Activated CD4-positive, CD25-positive, alpha-beta regulatory T cell treated with anti-CD3 and anti-CD28 coated beads, Interleukin-2, amount 50 U/mL, for 24 hours (primary cell): ENCODE measurements around the gene TMEM61.
A peak's percentile ranks its signal among the peaks of the same experiment; 100 is the strongest.
"Not testable (repeated sequence)": the region's sequence is repeated elsewhere in the genome, so short reads cannot be mapped to it uniquely, and the experiment has no call there.

Source experiments
- ATAC-seq, 2 donors: fragments of 150-1000 bp; cut with Tn5 transposase; one replicate each; pipeline ENCODE4 v1.10.0; 2021; ENCODE audit warnings: mild to moderate bottlenecking in 1 of 2, moderate library complexity in 1 of 2

The TMEM61 gene

DNA sequence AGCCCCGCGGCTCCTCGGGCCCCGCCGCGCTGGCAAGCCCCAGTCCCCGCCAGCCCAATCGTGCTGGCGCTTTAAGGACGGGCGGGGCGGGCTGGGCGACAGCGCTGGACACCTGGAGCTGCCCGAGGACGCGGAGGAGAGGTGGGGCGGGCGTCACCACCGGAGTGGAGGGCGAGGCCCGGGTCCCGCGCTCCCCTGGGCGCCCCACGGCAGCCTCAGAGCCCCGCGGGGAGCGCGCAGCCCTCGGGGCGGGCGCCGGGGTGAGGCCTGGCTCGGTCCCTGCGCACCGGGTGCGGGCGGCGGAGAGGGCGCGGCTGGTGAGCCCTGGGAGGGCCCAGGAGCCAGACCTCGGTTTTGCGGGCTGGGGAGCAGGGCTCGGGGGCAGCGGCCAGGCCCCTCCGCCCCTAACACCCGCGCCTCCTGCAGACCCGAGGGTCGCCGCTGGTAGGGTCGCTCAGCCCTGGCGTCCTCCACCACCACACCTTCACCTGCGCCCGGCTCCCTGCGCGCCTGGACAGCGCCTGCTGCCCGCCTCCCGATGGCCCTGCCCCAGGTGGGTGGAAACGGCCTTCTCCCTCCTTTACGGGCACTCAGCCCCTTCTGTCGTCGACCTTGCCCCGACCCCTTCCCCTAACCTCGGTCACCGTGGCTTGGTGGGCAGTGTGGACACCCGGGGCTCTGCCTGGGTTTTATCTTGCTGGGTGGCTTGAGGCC is at the start of gene TMEM61:
TMEM61 (plus strand) TSS at position 101 of the 714 bp plus-strand sequence; CDS start at position 539, 438 bp downstream.
- no peak for ATAC-seq

DNA sequence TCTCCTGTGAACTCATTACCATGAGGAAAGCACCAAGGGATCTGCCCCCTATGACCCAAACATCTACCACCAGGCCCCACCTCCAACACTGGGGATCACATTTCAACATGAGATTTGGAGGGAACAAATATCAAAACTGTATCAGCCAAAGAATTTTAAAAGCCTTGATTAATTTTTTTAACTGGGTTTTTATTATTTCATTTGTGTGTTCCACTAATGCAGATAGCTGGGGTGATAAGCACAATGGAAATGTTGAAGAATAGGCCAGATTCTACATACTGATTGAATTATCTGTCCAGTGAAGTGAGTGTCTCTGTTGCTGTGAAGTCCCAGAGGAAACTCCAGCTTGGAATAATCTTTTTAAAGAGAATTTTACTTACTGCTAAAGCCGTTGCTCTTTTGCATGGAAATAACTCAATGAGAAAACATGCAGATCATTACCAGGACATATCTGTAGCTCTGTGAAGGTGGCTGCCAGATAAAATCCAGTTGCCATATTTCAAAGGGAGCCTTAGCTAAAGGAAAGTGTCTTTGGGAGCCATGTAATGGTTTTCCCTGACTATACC is 49.1 kb upstream of the TMEM61 start:
- ATAC-seq, result no peak

DNA sequence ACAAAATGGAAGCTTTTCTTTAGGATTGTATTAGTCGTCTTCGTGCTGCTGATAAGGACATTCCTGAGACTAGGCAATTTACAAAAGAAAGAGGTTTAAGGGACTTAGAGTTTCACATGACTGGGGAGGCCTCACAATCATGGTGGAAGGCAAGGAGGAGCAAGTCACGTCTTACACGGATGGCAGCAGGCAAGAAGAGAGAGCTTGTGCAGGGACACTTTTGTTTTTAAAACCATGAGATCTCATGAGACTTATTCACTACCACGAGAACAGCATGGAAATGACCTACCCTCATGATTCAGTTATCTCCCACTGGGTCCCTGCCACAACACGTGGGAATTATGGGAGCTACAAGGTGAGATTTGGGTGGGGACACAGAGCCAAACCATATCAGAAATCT is 46.3 kb upstream of the TMEM61 start:
- not testable (repeated sequence) for ATAC-seq

DNA sequence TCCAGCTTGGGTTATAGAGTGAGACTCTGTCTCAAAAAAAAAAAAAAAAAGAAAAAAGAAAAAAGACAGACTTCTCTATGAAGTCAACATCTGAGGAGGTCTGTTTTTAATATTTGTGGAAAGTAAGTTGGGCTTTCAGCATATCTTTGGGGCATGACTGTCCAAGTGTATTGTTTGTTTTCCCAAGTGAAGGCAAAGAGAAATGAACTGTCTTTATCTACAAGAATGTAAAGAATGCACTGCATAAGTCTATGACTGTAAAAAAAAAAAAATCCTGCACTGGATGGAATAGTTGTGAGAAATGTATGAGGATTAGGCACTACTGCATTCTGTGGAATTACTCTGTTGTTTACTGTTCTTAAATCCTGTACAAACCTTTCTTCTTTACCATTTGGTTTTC is 45.6 kb upstream of the TMEM61 start:
- no peak for ATAC-seq

DNA sequence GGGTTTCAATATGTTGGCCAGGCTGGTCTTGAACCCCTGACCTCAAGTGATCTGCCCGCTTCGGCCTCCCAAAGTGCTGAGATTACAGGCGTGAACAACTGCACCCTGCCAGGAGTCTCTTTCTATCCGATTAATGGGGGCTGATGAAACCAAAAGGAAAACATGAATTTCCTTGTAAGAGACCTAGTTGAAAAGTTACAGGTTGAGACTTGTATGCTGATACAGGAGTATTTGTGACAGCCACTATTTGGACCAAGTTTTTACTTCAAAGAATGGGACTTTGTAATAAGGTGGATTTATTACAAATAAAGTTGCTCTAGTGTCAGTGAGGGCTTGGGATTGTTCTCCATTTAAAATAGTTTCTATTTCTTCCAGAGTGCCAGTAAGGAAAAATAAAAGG is 43.6 kb upstream of the TMEM61 start:
- no peak for ATAC-seq

DNA sequence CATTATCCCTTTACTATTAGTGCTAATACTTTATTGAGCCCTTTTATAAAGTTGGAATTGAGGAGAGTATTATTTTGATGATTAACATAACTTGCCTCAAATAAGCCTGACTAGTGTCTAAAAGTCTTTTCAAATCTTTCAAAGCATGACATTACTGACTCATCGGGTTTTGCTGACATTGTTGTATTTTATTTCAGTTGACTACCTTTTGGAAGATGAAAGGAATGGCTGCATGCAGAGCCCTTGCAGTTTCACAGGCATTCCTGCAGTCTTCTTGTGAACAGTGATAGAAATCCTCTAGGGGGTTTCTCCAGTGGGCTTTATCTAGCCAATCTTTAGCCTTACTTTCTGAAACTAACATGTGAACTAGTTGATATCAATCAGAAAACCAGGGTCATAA is 43.0 kb upstream of the TMEM61 start:
- ATAC-seq, result no peak

DNA sequence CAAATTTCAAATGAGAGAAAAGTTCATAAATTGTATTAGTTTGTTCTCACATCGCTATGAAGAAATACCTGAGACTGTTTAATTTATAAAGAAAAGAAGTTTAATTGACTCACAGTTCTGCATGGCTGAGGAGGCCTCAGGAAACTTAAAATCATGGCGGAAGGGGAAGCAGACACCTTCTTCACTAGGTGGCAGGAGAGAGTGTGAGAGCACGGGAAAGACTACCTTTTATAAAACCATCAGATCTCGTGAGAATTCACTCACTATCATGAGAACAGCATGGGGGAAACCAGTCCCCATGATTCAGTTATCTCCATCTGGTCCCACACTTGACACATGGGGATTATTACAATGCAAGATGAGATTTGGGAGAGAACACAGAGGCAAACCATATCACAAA is 41.5 kb upstream of the TMEM61 start:
- ATAC-seq, result not testable (repeated sequence)

DNA sequence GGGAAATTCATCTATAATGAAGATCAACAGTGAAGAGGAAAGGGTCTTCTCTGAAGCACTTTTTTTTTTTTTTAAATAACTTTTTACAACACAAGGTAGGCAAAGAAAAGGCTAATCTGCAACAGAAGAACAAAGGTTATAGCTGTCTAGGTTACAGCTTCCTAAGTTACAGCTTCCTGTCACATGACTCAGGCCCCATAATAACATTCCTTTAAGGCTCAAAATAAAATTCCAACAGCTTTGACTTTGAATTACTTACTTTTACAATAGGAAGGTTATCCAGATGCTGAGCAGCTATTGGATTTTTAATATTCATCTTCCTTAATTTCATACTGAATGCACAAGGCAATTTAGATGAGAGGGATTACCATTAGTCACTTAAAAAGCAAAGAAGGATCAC is 40.4 kb upstream of the TMEM61 start:
- no peak for ATAC-seq

DNA sequence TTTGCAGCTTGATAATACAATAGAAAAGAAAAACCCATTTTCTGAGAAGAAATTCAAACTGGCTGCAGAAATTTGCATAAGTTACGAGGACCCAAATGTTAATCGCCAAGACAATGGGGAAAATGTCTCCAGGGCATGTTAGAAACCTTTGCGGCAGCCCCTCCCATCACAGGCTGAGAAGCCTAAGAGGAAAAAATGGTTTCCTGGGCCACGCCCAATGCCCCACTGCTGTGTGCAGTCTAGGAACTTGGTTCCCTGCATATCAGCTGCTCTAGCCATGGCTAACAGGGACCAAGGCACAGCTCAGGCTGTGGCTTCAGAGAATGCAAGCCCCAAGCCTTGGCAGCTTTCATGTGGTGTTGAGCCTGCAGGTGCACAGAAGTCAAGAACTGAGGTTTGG is 37.5 kb upstream of the TMEM61 start:
- ATAC-seq, result no peak

DNA sequence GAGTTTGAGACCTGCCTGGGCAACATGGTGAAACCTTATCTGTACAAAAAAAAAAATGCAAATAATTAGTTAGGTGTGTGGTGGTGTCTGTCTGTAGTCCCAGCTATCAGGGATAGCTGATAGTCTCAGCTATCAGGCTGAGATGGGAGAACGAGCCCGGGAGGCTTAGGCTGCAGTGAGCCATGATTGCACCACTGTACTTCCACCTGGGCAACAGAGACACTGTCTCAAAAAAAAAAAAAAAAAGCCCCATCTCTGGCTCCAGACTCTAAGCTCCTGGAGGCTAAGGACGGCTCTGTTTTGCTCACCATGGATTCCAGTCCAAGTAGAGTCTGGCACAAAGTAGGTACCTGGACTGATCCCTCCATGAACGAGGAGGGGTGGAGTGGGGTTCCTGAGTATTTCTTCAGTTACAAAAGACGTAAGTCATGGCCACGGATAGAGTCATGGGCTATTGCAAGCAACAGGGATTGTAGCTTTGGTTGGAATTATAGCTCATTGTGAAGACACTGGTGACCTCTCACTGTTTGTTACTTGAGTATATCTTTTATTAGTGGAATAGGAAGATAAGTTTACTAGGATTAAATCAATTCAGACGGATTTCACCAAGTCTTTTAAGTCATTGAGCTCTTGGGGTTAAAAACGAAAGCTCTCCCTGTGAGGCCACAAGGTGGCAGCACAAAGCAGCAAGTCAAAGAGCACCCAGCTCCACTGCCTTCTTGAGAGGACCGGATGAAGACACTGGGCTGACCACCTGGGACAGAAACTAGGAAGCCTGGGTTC is 35.6 kb upstream of the TMEM61 start:
- ATAC-seq, result peak; percentile 53 to 63

DNA sequence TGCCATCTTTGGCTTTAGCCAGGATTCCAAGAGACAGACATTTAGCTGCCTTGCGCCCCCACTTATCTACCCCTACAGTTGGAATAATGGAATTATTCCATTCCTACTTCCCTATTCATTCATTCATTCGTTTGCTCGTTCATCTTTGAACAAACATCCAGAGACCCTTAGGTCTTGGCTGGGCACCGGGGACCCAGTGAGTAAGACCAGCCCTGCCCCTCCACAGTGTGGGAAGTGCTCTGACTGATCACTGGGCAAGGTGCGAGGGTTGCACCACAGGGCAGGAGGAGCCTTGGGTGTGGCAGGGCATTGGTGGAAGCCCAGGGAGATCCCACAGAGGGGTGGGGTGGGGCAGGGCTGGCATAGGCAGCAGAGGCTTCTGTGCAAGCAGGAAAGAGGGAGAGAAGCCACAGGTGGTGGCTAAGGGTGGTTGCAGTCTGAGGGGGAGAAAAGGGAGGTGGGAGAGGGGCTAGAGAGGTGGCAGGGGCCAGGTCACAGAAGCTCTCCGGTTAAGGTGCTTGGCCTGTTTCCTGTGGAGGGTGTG is 35.0 kb upstream of the TMEM61 start:
- ATAC-seq, result no peak

DNA sequence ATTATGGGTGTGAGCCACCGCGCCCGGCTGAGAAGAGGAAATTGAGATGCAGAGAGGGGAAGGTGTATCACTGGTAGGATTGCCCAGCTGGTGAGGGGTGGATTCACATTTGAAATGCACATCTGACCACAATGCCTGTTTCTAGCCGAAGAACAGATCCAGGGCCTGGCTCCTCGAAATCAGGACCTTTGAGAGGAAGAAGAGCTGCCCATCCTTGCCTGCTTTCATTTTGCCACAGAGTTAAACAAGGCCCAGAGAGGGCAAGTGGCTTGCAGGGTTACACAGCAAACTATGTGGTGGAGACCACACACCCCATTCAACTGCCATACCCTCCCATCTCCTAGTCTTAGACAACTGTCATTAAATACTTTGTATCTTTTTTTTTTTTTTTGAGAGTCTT is 32.9 kb upstream of the TMEM61 start:
- ATAC-seq, result no peak

DNA sequence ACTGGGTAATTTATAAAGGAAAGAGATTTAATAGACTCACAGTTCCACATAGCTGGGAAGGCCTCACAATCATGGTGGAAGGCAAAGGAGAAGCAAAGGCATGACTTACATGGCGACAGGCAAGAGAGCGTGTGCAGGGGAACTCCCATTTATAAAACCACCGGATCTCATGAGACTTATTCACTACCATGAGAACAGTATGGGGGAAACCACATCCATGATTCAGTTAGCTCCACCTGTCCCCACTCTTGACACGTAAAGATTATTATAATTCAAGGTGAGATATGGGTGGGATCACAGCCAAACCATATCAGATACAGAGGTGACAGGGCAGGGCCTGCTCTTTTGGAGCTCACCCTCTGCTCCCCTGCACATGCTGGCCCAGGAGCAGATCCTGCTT is 31.4 kb upstream of the TMEM61 start:
- ATAC-seq, result peak; percentile 27 to 28

DNA sequence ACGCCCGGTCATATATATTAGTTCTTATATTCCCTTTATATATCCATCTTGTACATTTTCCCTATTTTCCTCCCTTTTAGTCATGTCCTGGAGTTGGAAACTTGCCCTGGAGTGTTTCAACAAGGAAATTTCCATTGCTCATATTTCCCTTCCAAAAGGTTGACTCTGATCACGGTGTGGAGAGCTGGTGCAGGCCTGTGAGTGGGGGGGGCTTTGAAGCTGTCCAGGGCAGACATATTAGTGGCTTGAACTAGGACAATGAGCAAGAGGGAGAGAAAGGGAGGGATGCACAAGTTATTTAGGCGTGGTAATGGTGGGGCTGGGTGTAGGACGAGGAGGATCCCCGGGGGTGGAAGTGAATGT is 30.4 kb upstream of the TMEM61 start:
- ATAC-seq, result no peak

DNA sequence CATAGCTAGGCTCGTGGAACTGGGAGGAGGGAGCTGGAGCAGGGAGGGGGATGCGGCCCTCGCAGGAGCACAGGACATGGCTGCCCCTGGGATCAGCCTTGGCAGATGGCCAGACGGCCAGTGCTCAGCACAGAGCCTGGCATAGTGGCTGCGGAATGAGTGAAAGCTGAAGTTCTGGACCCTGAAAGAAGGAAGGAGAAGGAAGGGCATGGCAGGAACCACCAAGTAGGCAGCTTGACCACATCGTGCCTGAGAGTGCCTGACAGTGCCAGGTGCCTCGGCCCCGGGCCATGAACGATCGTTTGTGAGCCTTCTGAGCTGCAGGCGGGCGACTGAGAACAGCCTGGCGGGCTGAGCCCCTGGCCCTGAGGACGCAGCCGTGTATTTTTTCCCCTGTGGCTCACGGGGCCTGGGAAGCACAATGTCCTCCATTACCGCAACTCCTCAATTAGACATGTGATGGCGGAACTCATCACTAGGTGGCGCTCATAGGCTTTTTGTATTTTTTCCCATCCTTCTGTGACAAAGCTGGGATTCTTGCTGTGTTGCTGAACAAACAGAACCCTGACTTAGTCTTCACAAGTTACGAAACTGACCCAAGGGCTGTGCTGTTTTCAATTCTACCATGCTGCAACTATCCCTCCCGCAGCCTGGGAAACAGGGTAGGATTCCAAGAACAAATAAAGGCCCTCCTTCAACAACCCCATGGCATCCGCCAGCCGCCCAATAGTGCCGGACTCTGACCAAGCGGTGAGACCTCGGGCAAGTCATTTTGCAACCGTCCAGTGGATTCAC is 29.9 kb upstream of the TMEM61 start:
- ATAC-seq, result no peak

DNA sequence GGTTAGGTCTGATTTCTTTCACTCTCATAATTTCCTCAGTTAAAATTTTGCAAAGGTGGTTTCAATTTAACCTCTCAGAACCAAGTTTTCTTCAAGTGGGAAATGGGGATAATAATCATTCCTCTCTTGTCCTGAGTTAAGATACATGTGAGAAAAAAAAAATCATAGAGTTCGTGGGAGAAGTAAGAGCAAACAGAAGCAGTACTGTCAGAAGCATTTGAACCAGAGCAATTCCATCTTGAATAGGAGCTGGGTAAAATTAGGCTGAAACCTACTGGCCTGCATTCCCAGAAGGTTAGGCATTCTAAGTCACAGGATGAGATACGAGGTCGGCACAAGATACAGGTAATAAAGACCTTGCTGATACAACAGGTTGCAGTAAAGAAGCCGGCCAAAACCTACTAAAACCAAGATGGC is 28.6 kb upstream of the TMEM61 start:
- no peak for ATAC-seq

DNA sequence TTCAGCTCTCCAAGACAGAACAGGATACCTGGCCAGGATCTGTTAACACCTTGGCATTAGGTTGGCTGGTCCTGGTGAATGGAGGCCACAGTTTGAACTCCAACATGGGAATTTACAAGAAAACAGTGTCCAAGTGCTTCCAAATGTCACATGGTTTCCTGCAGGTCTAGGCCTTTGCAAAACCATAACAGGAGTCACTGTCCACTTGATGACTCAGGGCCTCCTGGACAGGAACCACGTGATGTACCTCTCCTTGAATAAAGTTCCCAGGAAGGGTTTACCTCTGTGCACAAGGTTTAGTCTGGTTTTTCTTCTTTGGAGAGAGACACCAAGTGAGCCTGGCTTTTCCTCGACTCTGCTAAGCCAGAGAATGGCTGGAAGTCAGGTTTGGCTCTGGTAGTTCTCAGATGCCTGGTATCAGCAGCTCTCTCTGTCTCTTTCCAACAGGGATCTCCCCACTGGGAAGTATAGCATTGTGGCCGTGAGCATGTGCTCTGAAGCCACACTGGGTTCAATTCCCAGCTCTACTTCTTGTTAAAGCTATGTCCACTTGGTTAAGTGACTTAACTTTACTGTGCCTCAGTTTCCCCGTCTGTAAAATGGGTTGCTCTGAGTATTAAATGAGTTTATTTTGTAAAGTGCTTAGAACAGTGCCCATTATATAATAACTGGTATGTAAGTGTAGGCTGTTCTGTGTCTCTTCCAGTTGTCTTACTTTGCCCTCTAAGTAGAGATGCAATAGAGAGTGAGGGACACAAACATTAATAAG is 27.3 kb upstream of the TMEM61 start:
- ATAC-seq, result no peak

DNA sequence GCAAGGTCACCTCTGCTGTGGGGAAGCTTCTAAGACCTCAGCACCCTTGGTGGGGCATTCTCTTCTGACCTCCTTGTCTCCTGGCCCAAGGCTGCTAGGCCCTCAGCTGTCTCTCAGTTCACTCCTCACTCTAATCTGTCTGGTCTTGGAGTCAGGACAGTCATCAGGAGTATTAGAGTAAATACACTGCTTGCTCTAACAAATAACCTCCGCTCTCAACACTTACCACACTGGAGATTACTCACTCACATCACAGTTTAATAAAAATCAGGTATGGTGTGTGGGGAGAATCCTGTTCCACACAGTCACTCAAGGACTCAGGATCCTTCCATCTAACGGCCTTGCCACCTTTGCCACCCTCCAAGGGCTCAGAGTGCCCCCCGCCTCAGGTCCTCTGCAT is 26.6 kb upstream of the TMEM61 start:
- no peak for ATAC-seq

DNA sequence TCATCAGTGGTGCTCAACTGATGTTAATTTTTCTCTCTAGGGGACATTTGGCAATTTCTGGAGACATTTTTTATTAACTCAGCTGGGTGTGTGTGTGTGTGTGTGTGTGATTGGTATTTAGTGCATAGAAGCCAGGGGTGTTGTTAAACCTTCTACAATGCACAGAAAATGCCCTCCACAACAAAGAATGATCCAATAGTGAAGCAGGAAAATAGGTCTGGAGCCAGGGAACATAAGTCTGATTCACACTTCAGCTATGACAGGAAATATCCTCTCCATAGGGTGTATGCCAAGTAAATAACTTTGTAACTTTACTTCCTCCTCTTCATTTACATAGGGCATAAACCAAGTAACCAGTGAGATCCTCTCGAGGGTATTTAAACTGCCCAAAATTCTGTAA is 25.1 kb upstream of the TMEM61 start:
- no peak for ATAC-seq

DNA sequence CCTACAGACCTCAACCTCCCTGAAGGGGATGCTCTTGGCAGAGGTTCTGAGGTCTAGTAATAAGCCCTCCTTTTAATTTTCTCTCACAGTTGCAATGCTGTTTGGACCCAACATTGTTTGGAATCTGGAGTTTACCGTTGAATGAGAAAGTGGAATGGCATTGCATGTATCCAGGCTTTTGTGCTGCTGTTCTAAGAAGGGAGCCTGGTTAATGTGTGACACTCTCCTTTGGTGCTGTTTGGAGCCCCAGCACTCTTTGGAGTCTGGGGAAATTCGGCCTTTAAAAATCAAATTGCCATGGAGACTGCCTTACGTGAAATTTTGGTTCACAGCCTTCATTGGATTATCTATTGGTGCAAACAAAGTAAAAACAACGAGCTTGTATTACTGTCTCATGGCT is 23.7 kb upstream of the TMEM61 start:
- ATAC-seq, result no peak

DNA sequence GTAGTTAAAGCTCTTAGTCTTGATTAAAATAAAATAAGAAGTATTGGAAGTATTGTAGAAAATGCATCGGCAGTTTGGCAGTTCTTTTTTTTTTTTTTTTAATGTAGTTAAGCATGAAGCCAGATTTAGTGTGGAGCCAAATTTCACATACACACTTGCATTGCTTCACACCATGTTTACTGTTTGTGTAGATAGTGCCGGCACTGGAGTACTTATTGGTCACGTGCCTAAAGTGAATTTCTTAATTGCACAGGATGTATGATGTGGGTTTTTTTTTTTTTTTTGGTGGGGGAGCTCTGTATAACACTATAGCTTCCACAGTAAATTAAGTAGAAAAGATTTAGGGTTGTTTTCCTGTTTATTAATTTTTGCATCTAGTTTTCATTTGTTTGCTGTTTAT is 21.2 kb upstream of the TMEM61 start:
- no peak for ATAC-seq
